Keratinocyte (primary cell): ENCODE measurements around the gene CSH1. TPM values are rescaled to one million over a fixed set of nuclear protein-coding genes. Genes with fewer than 3 reads are reported as not detected.

Source experiments
- DNase-seq: peaks from one replicate; pipeline ENCODE4 v3.0.0-alpha.2; 2011; ENCODE audit warnings: low read depth, missing footprints, low spot score
- FAIRE-seq: peaks from 2 replicates; lab custom pipeline; 2011; peaks lifted over from hg19 to GRCh38; lab: Jason Lieb, UNC
- H2AFZ ChIP-seq: 2 replicates; pipeline ENCODE4 v1.6.0; 2012; ENCODE audit warnings: low read length, control low read depth, inconsistent platforms; ENCODE audit not compliant: control insufficient read depth
- H3K27ac ChIP-seq: 2 replicates; pipeline ENCODE4 v1.5.1; 2011; ENCODE audit warnings: low read length; ENCODE audit not compliant: control insufficient read depth, insufficient read depth
- H3K27me3 ChIP-seq: 3 replicates; pipeline ENCODE4 v1.6.0; 2011; ENCODE audit warnings: low read length; ENCODE audit not compliant: control insufficient read depth, insufficient read depth; ENCODE audit errors: extremely low read depth
- H3K36me3 ChIP-seq, 2 experiments: 2 replicates in 1 of 2; 3 replicates in 1 of 2; pipeline ENCODE4 v1.5.1; 2011; ENCODE audit warnings: low read length in 2 of 2, mild to moderate bottlenecking in 1 of 2; ENCODE audit not compliant: control insufficient read depth in 2 of 2, insufficient read depth in 2 of 2; ENCODE audit errors: extremely low read depth in 1 of 2
- H3K4me1 ChIP-seq: 3 replicates; pipeline ENCODE4 v1.5.1; 2011; ENCODE audit warnings: low read length; ENCODE audit not compliant: control insufficient read depth, insufficient read depth; ENCODE audit errors: extremely low read depth
- H3K4me2 ChIP-seq: 3 replicates; pipeline ENCODE4 v1.6.0; 2011; ENCODE audit warnings: low read depth, low read length; ENCODE audit not compliant: control insufficient read depth, insufficient read depth; ENCODE audit errors: extremely low read depth
- H3K4me3 ChIP-seq, 3 experiments: fragments of 200-600 bp in 1 of 3; sonication (generic) in 1 of 3; 2 replicates in 2 of 3; 3 replicates in 1 of 3; pipeline ENCODE4 v1.5.1; 2011 to 2016; ENCODE audit warnings: low read length in 3 of 3, mild to moderate bottlenecking in 3 of 3, control low read depth in 2 of 3, inconsistent platforms in 1 of 3, low read depth in 1 of 3, mixed read lengths in 1 of 3, mixed run types in 1 of 3, moderate library complexity in 1 of 3; ENCODE audit not compliant: control insufficient read depth in 2 of 3, insufficient read depth in 2 of 3; ENCODE audit errors: extremely low read depth in 1 of 3
- H3K79me2 ChIP-seq: 2 replicates; pipeline ENCODE4 v1.6.0; 2012; ENCODE audit warnings: low read length; ENCODE audit not compliant: control insufficient read depth, insufficient read depth
- H3K9ac ChIP-seq: 3 replicates; pipeline ENCODE4 v1.6.0; 2011; ENCODE audit warnings: low read length; ENCODE audit not compliant: control insufficient read depth, insufficient read depth; ENCODE audit errors: extremely low read depth
- H3K9me1 ChIP-seq: 3 replicates; pipeline ENCODE4 v1.6.0; 2011; ENCODE audit warnings: low read length; ENCODE audit not compliant: control insufficient read depth, insufficient read depth; ENCODE audit errors: extremely low read depth
- H3K9me3 ChIP-seq: 2 replicates; pipeline ENCODE4 v1.5.1; 2012; ENCODE audit warnings: low read depth, low read length; ENCODE audit not compliant: control insufficient read depth
- H4K20me1 ChIP-seq: 3 replicates; pipeline ENCODE4 v1.6.0; 2011; ENCODE audit warnings: low read length; ENCODE audit not compliant: control insufficient read depth, insufficient read depth; ENCODE audit errors: extremely low read depth
- CTCF ChIP-seq, 3 experiments: IDR thresholded peaks in 1 of 3; conservative IDR thresholded peaks in 1 of 3; optimal IDR thresholded peaks in 1 of 3; 2 replicates in 2 of 3; 3 replicates in 1 of 3; pipeline versions ENCODE3 to v1.5.1; 2011; ENCODE audit warnings: low read length in 3 of 3, mild to moderate bottlenecking in 3 of 3, moderate library complexity in 2 of 3, control low read depth in 1 of 3, inconsistent platforms in 1 of 3; ENCODE audit not compliant: insufficient read depth in 2 of 3; ENCODE audit errors: extremely low read depth in 1 of 3
- EZH2 ChIP-seq: IDR thresholded peaks from one replicate; pipeline ENCODE4 v1.6.1; 2012; ENCODE audit warnings: inconsistent platforms, mild to moderate bottlenecking, low read length, moderate library complexity
- dilution Hi-C: fragments of 300-500 bp; cut with MboI; formaldehyde crosslinking; loops from one replicate; pipeline ENCODE4 v1.7.0; 2020; ENCODE audit warnings: low sequenced_read_pairs; ENCODE audit not compliant: extremely low pct_ligation_motif_present
- polyA plus RNA-seq, 5 experiments: library from polyadenylated mRNA; depleted of rRNA in 3 of 5; stranded (reverse) in 3 of 5; stranded (forward) in 1 of 5; unstranded in 1 of 5; fragments of >200 nt; gene quantifications; 1 replicate in 1 of 5; 2 replicates in 3 of 5; 3 replicates in 1 of 5; pipeline versions ENCODE4 v1.2.1 to v1.2.3, GENCODE V29; 2011 to 2012; ENCODE audit warnings: missing spikeins in 2 of 5, low read depth in 1 of 5, low replicate concordance in 1 of 5

The CSH1 gene
- polyA plus RNA-seq, 1 donor (not counting 4 experiments of a cell fraction or from before 2014, with no cell fraction given), result not detected

- Histone ChIP-seq H3K27me3 (peaks cover 20% of the 10 kb centered on the region), H3K36me3 (no peaks in the 10 kb centered on the region)
These were observed 36.3 kb upstream of the CSH1 start for GRCh38 chr17:63932721-63933120.

GRCh38 chr17:63931981-63932561, 35.7 kb upstream of the CSH1 start, which contains the start of gene CD79B:
CD79B (minus strand) TSS chr17:63932331; CDS start chr17:63932261, 70 bp downstream.
- Histone ChIP-seq H3K4me3 (no peak within 1 kb of the TSS), H2AFZ (no peak within 1 kb of the TSS), H3K9me1 (no peaks in the 10 kb centered on the region), H3K9ac (no peak within 1 kb of the TSS), H3K27ac (no peak within 1 kb of the TSS), H3K79me2 (no peaks in the 10 kb centered on the region), H4K20me1 (no peaks in the 10 kb centered on the region), H3K4me1 (peaks cover 12% of the 10 kb centered on the region), H3K9me3 (no peaks in the 10 kb centered on the region), H3K36me3 (no peaks in the 10 kb centered on the region), H3K27me3 (peaks cover 20% of the 10 kb centered on the region), H3K4me2 (no peak within 1 kb of the TSS)
- FAIRE-seq (no peak), DNase-seq (no peak)
- dilution Hi-C loops, result no loop called here
- TF ChIP-seq EZH2 (no peak), CTCF (optimal IDR thresholded peaks at IDR 0.05 in 1 of 3, IDR thresholded peaks at IDR 0.05 in 1 of 3, conservative IDR thresholded peaks at IDR 0.05 in 1 of 3; ENCODE audit: extremely low read depth in 1 of 3, insufficient read depth in 2 of 3, low read length in 3 of 3) (no peak)

More at GRCh38 chr17:63932721-63933120, 36.3 kb upstream of the CSH1 start:
- TF ChIP-seq EZH2 (no peak), CTCF (optimal IDR thresholded peaks at IDR 0.05 in 1 of 3, IDR thresholded peaks at IDR 0.05 in 1 of 3, conservative IDR thresholded peaks at IDR 0.05 in 1 of 3; ENCODE audit: extremely low read depth in 1 of 3, insufficient read depth in 2 of 3, low read length in 3 of 3) (no peak)
- DNase-seq (no peak), FAIRE-seq (no peak)
- peaks cover 12% of the 10 kb centered on the region for H3K4me1 ChIP-seq
- H3K9ac ChIP-seq, result no peak overlapping the region
- no peak overlapping the region for H3K4me2 ChIP-seq
- H3K79me2 ChIP-seq, result no peaks in the 10 kb centered on the region
- H3K9me3 ChIP-seq, result no peaks in the 10 kb centered on the region
- H3K27ac ChIP-seq, result no peak overlapping the region
- no peak overlapping the region for H3K4me3 ChIP-seq
- H2AFZ ChIP-seq, result no peak overlapping the region
- H4K20me1 ChIP-seq, result no peaks in the 10 kb centered on the region
- H3K9me1 ChIP-seq, result no peaks in the 10 kb centered on the region
- dilution Hi-C loops, result no loop called here
